ENCODE results near the gene MTHFSD.

MTHFSD gene

DNA sequence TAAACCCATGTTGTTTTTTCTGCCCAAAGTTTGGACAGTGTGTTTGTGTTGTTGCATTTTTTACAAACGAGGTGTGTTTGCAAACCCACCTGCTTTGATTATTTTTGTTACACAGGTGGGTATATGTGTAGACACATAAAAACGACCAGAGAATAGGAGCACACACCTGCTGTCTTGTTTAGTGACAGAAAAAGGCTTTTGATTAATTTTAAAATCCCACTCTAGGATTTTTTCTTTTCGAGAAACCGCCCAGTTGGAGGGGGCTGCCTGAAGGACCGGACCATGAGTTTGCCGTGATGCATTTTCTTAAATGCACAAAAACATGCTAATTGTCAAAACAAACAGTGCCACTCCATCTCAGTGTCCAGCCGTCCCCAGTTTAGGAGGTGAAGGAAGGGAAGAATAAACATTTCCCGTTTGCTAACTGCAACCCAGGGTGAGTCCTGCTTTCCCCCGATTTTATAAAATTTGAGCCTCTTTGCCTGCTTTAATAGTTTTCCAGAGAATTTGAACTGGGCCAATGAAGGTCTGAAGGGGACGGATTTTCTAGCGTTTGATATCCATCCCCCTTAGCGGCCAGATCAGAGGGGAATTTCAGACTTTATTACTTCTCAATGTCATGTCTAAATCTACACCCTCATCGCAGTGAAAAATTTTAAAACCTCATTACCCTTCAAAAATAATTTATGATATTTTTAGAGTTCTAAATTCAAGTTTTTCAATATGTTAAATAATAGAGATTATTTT lies 14.8 kb upstream of the MTHFSD start:
- TF ChIP-seq ZBTB7A (IDR thresholded peaks at IDR 0.05; ENCODE audit: low read depth) (no peak), CREB1 (IDR thresholded peaks at IDR 0.05; ENCODE audit: low read depth) (no peak), EGR1 (IDR thresholded peaks at IDR 0.05) (no peak), YY1 (IDR thresholded peaks at IDR 0.05; ENCODE audit: low read depth) (no peak), NFIC (IDR thresholded peaks at IDR 0.05) (no peak), EP300 (IDR thresholded peaks at IDR 0.05; ENCODE audit: borderline replicate concordance) (no peak), FOXM1 (IDR thresholded peaks at IDR 0.05; ENCODE audit: borderline replicate concordance, low read depth) (no peak), TEAD4 (IDR thresholded peaks at IDR 0.05) (no peak), RAD21 (IDR thresholded peaks at IDR 0.05; ENCODE audit: low read depth) (no peak), TCF12 (IDR thresholded peaks at IDR 0.05; ENCODE audit: low read depth) (no peak), TAF1 (IDR thresholded peaks at IDR 0.05; ENCODE audit: low read depth) (no peak)
- TF ChIP-seq, protein P1, sequence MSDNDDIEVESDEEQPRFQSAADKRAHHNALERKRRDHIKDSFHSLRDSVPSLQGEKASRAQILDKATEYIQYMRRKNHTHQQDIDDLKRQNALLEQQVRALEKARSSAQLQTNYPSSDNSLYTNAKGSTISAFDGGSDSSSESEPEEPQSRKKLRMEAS (IDR thresholded peaks at IDR 0.05) = no peak
- TF ChIP-seq, protein P2, sequence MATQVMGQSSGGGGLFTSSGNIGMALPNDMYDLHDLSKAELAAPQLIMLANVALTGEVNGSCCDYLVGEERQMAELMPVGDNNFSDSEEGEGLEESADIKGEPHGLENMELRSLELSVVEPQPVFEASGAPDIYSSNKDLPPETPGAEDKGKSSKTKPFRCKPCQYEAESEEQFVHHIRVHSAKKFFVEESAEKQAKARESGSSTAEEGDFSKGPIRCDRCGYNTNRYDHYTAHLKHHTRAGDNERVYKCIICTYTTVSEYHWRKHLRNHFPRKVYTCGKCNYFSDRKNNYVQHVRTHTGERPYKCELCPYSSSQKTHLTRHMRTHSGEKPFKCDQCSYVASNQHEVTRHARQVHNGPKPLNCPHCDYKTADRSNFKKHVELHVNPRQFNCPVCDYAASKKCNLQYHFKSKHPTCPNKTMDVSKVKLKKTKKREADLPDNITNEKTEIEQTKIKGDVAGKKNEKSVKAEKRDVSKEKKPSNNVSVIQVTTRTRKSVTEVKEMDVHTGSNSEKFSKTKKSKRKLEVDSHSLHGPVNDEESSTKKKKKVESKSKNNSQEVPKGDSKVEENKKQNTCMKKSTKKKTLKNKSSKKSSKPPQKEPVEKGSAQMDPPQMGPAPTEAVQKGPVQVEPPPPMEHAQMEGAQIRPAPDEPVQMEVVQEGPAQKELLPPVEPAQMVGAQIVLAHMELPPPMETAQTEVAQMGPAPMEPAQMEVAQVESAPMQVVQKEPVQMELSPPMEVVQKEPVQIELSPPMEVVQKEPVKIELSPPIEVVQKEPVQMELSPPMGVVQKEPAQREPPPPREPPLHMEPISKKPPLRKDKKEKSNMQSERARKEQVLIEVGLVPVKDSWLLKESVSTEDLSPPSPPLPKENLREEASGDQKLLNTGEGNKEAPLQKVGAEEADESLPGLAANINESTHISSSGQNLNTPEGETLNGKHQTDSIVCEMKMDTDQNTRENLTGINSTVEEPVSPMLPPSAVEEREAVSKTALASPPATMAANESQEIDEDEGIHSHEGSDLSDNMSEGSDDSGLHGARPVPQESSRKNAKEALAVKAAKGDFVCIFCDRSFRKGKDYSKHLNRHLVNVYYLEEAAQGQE (IDR thresholded peaks at IDR 0.05; ENCODE audit: low read depth) = no peak
- TF ChIP-seq, protein P3, sequence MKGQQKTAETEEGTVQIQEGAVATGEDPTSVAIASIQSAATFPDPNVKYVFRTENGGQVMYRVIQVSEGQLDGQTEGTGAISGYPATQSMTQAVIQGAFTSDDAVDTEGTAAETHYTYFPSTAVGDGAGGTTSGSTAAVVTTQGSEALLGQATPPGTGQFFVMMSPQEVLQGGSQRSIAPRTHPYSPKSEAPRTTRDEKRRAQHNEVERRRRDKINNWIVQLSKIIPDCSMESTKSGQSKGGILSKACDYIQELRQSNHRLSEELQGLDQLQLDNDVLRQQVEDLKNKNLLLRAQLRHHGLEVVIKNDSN (IDR thresholded peaks at IDR 0.05) = no peak

DNA sequence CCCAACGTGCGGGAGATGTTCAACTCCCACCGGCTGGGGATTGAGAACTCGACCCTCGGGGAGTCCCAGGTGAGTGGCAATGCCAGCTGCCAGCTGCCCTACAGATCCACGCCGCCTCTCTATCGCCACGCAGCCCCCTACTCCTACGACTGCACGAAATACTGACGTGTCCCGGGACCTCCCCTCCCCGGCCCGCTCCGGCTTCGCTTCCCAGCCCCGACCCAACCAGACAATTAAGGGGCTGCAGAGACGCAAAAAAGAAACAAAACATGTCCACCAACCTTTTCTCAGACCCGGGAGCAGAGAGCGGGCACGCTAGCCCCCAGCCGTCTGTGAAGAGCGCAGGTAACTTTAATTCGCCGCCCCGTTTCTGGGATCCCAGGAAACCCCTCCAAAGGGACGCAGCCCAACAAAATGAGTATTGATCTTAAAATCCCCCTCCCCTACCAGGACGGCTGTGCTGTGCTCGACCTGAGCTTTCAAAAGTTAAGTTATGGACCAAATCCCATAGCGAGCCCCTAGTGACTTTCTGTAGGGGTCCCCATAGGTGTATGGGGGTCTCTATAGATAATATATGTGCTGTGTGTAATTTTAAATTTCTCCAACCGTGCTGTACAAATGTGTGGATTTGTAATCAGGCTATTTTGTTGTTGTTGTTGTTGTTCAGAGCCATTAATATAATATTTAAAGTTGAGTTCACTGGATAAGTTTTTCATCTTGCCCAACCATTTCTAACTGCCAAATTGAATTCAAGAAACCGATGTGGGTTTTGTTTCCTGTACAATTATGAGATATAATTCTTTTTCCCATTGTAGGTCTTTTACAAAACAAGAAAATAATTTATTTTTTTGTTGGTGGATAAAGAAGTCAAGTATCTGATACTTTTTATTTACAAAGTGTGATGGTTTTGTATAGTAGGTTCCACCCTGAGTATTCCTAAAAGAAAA lies 13.9 kb upstream of the MTHFSD start:
- TF ChIP-seq EGR1 (IDR thresholded peaks at IDR 0.05) (no peak), CREB1 (IDR thresholded peaks at IDR 0.05; ENCODE audit: low read depth) (no peak), ZBTB7A (IDR thresholded peaks at IDR 0.05; ENCODE audit: low read depth) (no peak), NFIC (IDR thresholded peaks at IDR 0.05) (no peak), EP300 (IDR thresholded peaks at IDR 0.05; ENCODE audit: borderline replicate concordance) (no peak), RAD21 (IDR thresholded peaks at IDR 0.05; ENCODE audit: low read depth) (no peak), TCF12 (IDR thresholded peaks at IDR 0.05; ENCODE audit: low read depth) (no peak), TAF1 (IDR thresholded peaks at IDR 0.05; ENCODE audit: low read depth) (no peak), FOXM1 (IDR thresholded peaks at IDR 0.05; ENCODE audit: borderline replicate concordance, low read depth) (no peak), TEAD4 (IDR thresholded peaks at IDR 0.05) (no peak), YY1 (IDR thresholded peaks at IDR 0.05; ENCODE audit: low read depth) (no peak), CEBPB (IDR thresholded peaks at IDR 0.05) (no peak)
- TF ChIP-seq, protein P3 (IDR thresholded peaks at IDR 0.05) = no peak
- TF ChIP-seq, protein P1 (IDR thresholded peaks at IDR 0.05) = no peak
- TF ChIP-seq, protein P2 (IDR thresholded peaks at IDR 0.05; ENCODE audit: low read depth) = no peak

DNA sequence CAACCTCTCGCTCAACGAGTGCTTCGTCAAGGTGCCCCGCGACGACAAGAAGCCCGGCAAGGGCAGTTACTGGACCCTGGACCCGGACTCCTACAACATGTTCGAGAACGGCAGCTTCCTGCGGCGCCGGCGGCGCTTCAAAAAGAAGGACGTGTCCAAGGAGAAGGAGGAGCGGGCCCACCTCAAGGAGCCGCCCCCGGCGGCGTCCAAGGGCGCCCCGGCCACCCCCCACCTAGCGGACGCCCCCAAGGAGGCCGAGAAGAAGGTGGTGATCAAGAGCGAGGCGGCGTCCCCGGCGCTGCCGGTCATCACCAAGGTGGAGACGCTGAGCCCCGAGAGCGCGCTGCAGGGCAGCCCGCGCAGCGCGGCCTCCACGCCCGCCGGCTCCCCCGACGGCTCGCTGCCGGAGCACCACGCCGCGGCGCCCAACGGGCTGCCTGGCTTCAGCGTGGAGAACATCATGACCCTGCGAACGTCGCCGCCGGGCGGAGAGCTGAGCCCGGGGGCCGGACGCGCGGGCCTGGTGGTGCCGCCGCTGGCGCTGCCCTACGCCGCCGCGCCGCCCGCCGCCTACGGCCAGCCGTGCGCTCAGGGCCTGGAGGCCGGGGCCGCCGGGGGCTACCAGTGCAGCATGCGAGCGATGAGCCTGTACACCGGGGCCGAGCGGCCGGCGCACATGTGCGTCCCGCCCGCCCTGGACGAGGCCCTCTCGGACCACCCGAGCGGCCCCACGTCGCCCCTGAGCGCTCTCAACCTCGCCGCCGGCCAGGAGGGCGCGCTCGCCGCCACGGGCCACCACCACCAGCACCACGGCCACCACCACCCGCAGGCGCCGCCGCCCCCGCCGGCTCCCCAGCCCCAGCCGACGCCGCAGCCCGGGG lies 12.9 kb upstream of the MTHFSD start:
- no peak for TF ChIP-seq NFIC (IDR thresholded peaks at IDR 0.05)
- no peak for TF ChIP-seq TAF1 (IDR thresholded peaks at IDR 0.05; ENCODE audit: low read depth)
- no peak for TF ChIP-seq TCF12 (IDR thresholded peaks at IDR 0.05; ENCODE audit: low read depth)
- no peak for TF ChIP-seq FOXM1 (IDR thresholded peaks at IDR 0.05; ENCODE audit: borderline replicate concordance, low read depth)
- no peak for TF ChIP-seq RAD21 (IDR thresholded peaks at IDR 0.05; ENCODE audit: low read depth)
- TF ChIP-seq, protein P2 (IDR thresholded peaks at IDR 0.05; ENCODE audit: low read depth) = no peak
- TF ChIP-seq, protein P1 (IDR thresholded peaks at IDR 0.05) = no peak
- no peak for TF ChIP-seq YY1 (IDR thresholded peaks at IDR 0.05; ENCODE audit: low read depth)
- TF ChIP-seq CREB1 (IDR thresholded peaks at IDR 0.05; ENCODE audit: low read depth) = no peak
- TF ChIP-seq, protein P3 (IDR thresholded peaks at IDR 0.05) = no peak
- TF ChIP-seq CEBPB (IDR thresholded peaks at IDR 0.05) = no peak
- TF ChIP-seq TEAD4 (IDR thresholded peaks at IDR 0.05) = no peak
- no peak for TF ChIP-seq EGR1 (IDR thresholded peaks at IDR 0.05)
- no peak for TF ChIP-seq EP300 (IDR thresholded peaks at IDR 0.05; ENCODE audit: borderline replicate concordance)
- no peak for TF ChIP-seq ZBTB7A (IDR thresholded peaks at IDR 0.05; ENCODE audit: low read depth)

Data from Ishikawa (cell line).